ENCODE measurements around the gene AHNAK2.

AHNAK2 gene

GRCh38 chr14:104931304-104931770 is 46.8 kb downstream of the AHNAK2 start:
- Histone ChIP-seq H3K27me3 (ENCODE audit: insufficient read depth, poor library complexity, severe bottlenecking) (peaks cover 19% of the 10 kb centered on the region), H3K4me3 (replicated peaks; ENCODE audit: insufficient read depth, low read length) (no peak overlapping the region), H3K27ac (replicated peaks) (no peak overlapping the region)
- no peak for DNase-seq (ENCODE audit: low read depth in 1 of 2, low spot score in 1 of 2)
- TF ChIP-seq CTCF (IDR thresholded peaks at IDR 0.05; ENCODE audit: insufficient read depth, low read length) (no peak), SPI1 (IDR thresholded peaks at IDR 0.05; ENCODE audit: borderline replicate concordance, low read depth) (no peak), GABPA (IDR thresholded peaks at IDR 0.05; ENCODE audit: low read depth) (no peak), REST (IDR thresholded peaks at IDR 0.05; ENCODE audit: insufficient replicate concordance, low read depth) (no peak), POLR2AphosphoS5 (IDR thresholded peaks at IDR 0.05; ENCODE audit: low read depth) (no peak)

- Histone ChIP-seq H3K4me3 (replicated peaks; ENCODE audit: insufficient read depth, low read length) (no peak overlapping the region), H3K27me3 (ENCODE audit: insufficient read depth, poor library complexity, severe bottlenecking) (peaks cover 19% of the 10 kb centered on the region), H3K27ac (replicated peaks) (no peak overlapping the region)
- no peak for DNase-seq (ENCODE audit: low read depth in 1 of 2, low spot score in 1 of 2)
- TF ChIP-seq POLR2AphosphoS5 (IDR thresholded peaks at IDR 0.05; ENCODE audit: low read depth) = no peak
- TF ChIP-seq REST (IDR thresholded peaks at IDR 0.05; ENCODE audit: insufficient replicate concordance, low read depth) = no peak
- no peak for TF ChIP-seq SPI1 (IDR thresholded peaks at IDR 0.05; ENCODE audit: borderline replicate concordance, low read depth)
These were observed 47.5 kb downstream of the AHNAK2 start for GRCh38 chr14:104930526-104931303.

- Histone ChIP-seq H3K4me3 (replicated peaks; ENCODE audit: insufficient read depth, low read length) (no peak overlapping the region), H3K27me3 (ENCODE audit: insufficient read depth, poor library complexity, severe bottlenecking) (peaks cover 10% of the 10 kb centered on the region), H3K27ac (replicated peaks) (no peak overlapping the region)
- DNase-seq (ENCODE audit: low read depth in 1 of 2, low spot score in 1 of 2) = no peak
- TF ChIP-seq GABPA (IDR thresholded peaks at IDR 0.05; ENCODE audit: low read depth) = no peak
These were observed 48.6 kb downstream of the AHNAK2 start for GRCh38 chr14:104929268-104930230.

GRCh38 chr14:104928391-104929133 is 49.6 kb downstream of the AHNAK2 start:
- DNase-seq (ENCODE audit: low read depth in 1 of 2, low spot score in 1 of 2) = no peak
- Histone ChIP-seq H3K4me3 (replicated peaks; ENCODE audit: insufficient read depth, low read length) (no peak overlapping the region), H3K27ac (replicated peaks) (no peak overlapping the region), H3K27me3 (ENCODE audit: insufficient read depth, poor library complexity, severe bottlenecking) (peaks cover 4% of the 10 kb centered on the region)
- no peak for TF ChIP-seq REST (IDR thresholded peaks at IDR 0.05; ENCODE audit: insufficient replicate concordance, low read depth)
- no peak for TF ChIP-seq GABPA (IDR thresholded peaks at IDR 0.05; ENCODE audit: low read depth)

All from HL-60 (cell line).